ENCODE measurements around the gene TRABD2A.
"Not testable (repeated sequence)": the region's sequence is repeated elsewhere in the genome, so short reads cannot be mapped to it uniquely, and the experiment has no call there.

The TRABD2A gene

DNA sequence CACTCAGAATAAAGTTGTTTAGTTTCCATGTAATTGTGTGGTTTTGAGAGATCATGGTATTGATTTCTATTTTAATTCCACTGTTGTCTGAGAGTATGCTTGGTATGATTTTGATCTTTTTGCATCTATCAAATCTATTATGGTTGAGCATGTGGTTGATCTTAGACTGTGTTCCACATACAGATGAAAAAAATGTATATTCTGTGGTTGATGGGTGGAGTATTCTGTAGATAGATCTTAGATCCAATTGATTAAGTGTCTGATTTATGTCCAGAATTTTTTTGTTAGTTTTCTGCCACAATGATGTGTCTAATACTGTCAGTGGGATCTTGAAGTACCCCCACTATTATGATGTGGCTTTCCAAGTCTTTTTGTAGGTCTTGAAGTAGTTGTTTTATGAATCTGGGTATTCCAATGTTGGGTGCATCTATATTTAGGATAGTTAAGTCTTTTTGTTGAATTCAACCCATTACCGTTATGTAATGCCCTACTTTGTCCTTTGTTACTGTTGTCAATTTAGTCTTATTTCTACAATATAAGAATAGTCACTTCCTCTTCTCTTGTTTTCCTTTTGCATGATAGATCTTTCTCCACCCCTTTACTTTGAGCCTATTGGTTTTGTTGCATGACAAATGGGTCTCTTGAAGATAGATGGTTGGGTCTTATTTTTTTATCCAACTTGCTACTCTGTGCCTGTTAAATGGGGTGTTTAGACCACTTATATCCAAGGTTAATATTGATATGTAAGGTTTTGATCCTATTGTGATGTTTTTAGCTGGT lies 101.8 kb downstream of the TRABD2A start:
- ATAC-seq (no peak), DNase-seq (no peak)

DNA sequence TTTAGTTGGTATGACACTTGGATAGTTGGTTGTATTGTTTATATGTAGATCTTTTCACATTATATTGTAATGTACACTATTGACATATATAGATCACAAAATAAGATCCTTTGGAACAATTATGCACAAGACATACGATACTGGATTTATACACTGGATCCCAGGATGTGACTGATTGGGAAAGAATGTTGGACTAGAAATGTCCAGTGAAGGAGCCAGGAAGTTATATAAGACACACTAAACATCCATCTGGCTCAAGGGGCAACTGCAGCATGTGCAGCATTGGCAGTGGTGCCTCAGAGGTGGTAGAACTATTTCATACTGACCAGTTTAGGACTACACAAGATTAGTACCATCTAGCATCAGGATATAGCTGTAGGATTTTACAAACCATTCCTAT lies 104.9 kb downstream of the TRABD2A start:
- ATAC-seq (no peak), DNase-seq (no peak)

DNA sequence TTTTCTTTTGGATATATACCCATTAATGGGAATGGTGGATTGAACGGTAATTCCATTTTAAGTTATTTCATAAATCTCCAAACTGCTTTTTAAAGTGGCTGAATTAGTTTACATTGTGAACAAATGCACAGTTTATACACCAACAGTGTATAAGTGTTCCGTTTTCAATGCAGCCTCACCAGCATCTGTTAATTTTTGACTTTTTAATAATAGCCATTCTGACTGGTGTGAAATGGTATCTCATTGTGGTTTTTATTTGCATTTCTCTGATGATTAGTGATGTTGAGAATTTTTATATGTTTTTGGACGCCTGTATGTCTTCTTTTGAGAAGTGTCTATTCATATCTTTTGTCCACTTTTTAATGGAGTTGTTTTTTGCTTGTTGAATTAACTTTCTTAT lies 107.3 kb downstream of the TRABD2A start:
- not testable (repeated sequence) for DNase-seq, ATAC-seq
